ENCODE results near the gene TOP3B. TPM values are rescaled to one million over a fixed set of nuclear protein-coding genes. Genes with fewer than 3 reads are reported as not detected.
A peak's percentile ranks its signal among the peaks of the same experiment; 100 is the strongest.

The TOP3B gene
- total and polyA plus RNA-seq, 2 donors: 17.4 to 18.4 TPM

GRCh38 chr22:21951062-21951461, 31.5 kb downstream of the TOP3B start:
- H3K4me1 ChIP-seq (ENCODE audit: control insufficient read depth in 2 of 2, insufficient read depth in 2 of 2, low read length in 2 of 2): peaks cover 0 to 25% of the 10 kb centered on the region in 2 donors
- no peaks in the 10 kb centered on the region for H3K36me3 ChIP-seq (ENCODE audit: control insufficient read depth in 2 of 2, insufficient read depth in 2 of 2, low read length in 1 of 2)
- H3K27me3 ChIP-seq (ENCODE audit: control insufficient read depth in 2 of 2, insufficient read depth in 1 of 2, low read length in 1 of 2): no peaks in the 10 kb centered on the region
- H3K27ac ChIP-seq (ENCODE audit: low read depth in 1 of 2, low read length in 1 of 2): no peak overlapping the region
- no peak overlapping the region for H3K4me3 ChIP-seq (ENCODE audit: low read length in 2 of 2)
- H3K9me3 ChIP-seq (ENCODE audit: control insufficient read depth in 2 of 2, insufficient read depth in 1 of 2, low read length in 1 of 2): no peaks in the 10 kb centered on the region
- 97% methylated on average over 7 of the region's 7 CpGs for WGBS
- no peak for DNase-seq (ENCODE audit: low read depth in 6 of 9, low spot score in 9 of 9)

GRCh38 chr22:21949948-21950347, 32.6 kb downstream of the TOP3B start:
- Histone ChIP-seq H3K36me3 (ENCODE audit: control insufficient read depth in 2 of 2, insufficient read depth in 2 of 2, low read length in 1 of 2) (peaks cover 2 to 7% of the 10 kb centered on the region in 2 donors), H3K4me3 (ENCODE audit: low read length in 2 of 2) (no peak overlapping the region), H3K27me3 (ENCODE audit: control insufficient read depth in 2 of 2, insufficient read depth in 1 of 2, low read length in 1 of 2) (no peaks in the 10 kb centered on the region), H3K9me3 (ENCODE audit: control insufficient read depth in 2 of 2, insufficient read depth in 1 of 2, low read length in 1 of 2) (no peaks in the 10 kb centered on the region), H3K4me1 (ENCODE audit: control insufficient read depth in 2 of 2, insufficient read depth in 2 of 2, low read length in 2 of 2) (peaks cover 0 to 25% of the 10 kb centered on the region in 2 donors), H3K27ac (ENCODE audit: low read depth in 1 of 2, low read length in 1 of 2) (no peak overlapping the region)
- no peak for DNase-seq (ENCODE audit: low read depth in 6 of 9, low spot score in 9 of 9)
- 67% methylated on average over 1 of the region's 1 CpG for WGBS

- Histone ChIP-seq H3K4me3 (ENCODE audit: low read length in 2 of 2) (no peak overlapping the region), H3K9me3 (ENCODE audit: control insufficient read depth in 2 of 2, insufficient read depth in 1 of 2, low read length in 1 of 2) (no peaks in the 10 kb centered on the region), H3K27ac (ENCODE audit: low read depth in 1 of 2, low read length in 1 of 2) (no peak overlapping the region), H3K4me1 (ENCODE audit: control insufficient read depth in 2 of 2, insufficient read depth in 2 of 2, low read length in 2 of 2) (peaks cover 0 to 25% of the 10 kb centered on the region in 2 donors), H3K27me3 (ENCODE audit: control insufficient read depth in 2 of 2, insufficient read depth in 1 of 2, low read length in 1 of 2) (no peaks in the 10 kb centered on the region), H3K36me3 (ENCODE audit: control insufficient read depth in 2 of 2, insufficient read depth in 2 of 2, low read length in 1 of 2) (peaks cover 3 to 7% of the 10 kb centered on the region in 2 donors)
- DNase-seq (ENCODE audit: low read depth in 6 of 9, low spot score in 9 of 9): no peak
- WGBS: 84% methylated on average over 8 of the region's 8 CpGs
Measured at GRCh38 chr22:21949569-21949918, 33.0 kb downstream of the TOP3B start.

GRCh38 chr22:21948824-21949568, 33.6 kb downstream of the TOP3B start:
- no peak for DNase-seq (ENCODE audit: low read depth in 6 of 9, low spot score in 9 of 9)
- 91% methylated on average over 7 of the region's 7 CpGs for WGBS
- peaks cover 0 to 25% of the 10 kb centered on the region in 2 donors for H3K4me1 ChIP-seq (ENCODE audit: control insufficient read depth in 2 of 2, insufficient read depth in 2 of 2, low read length in 2 of 2)

GRCh38 chr22:21948390-21948789, 34.2 kb downstream of the TOP3B start:
- no peak overlapping the region for H3K4me3 ChIP-seq (ENCODE audit: low read length in 2 of 2)
- H3K9me3 ChIP-seq (ENCODE audit: control insufficient read depth in 2 of 2, insufficient read depth in 1 of 2, low read length in 1 of 2): no peaks in the 10 kb centered on the region
- WGBS: 88% methylated on average over 8 of the region's 8 CpGs
- no peak overlapping the region for H3K27ac ChIP-seq (ENCODE audit: low read depth in 1 of 2, low read length in 1 of 2)
- H3K4me1 ChIP-seq (ENCODE audit: control insufficient read depth in 2 of 2, insufficient read depth in 2 of 2, low read length in 2 of 2): peaks cover 0 to 25% of the 10 kb centered on the region in 2 donors
- DNase-seq (ENCODE audit: low read depth in 6 of 9, low spot score in 9 of 9): no peak
- H3K36me3 ChIP-seq (ENCODE audit: control insufficient read depth in 2 of 2, insufficient read depth in 2 of 2, low read length in 1 of 2): peaks cover 9% of the 10 kb centered on the region in 2 donors
- no peaks in the 10 kb centered on the region for H3K27me3 ChIP-seq (ENCODE audit: control insufficient read depth in 2 of 2, insufficient read depth in 1 of 2, low read length in 1 of 2)

More at GRCh38 chr22:21948824-21949568, 33.6 kb downstream of the TOP3B start:
- Histone ChIP-seq H3K4me3 (ENCODE audit: low read length in 2 of 2) (no peak overlapping the region), H3K27ac (ENCODE audit: low read depth in 1 of 2, low read length in 1 of 2) (no peak overlapping the region), H3K9me3 (ENCODE audit: control insufficient read depth in 2 of 2, insufficient read depth in 1 of 2, low read length in 1 of 2) (no peaks in the 10 kb centered on the region), H3K36me3 (ENCODE audit: control insufficient read depth in 2 of 2, insufficient read depth in 2 of 2, low read length in 1 of 2) (peaks cover 8 to 9% of the 10 kb centered on the region in 2 donors), H3K27me3 (ENCODE audit: control insufficient read depth in 2 of 2, insufficient read depth in 1 of 2, low read length in 1 of 2) (no peaks in the 10 kb centered on the region)

- H3K4me1 ChIP-seq (ENCODE audit: control insufficient read depth in 2 of 2, insufficient read depth in 2 of 2, low read length in 2 of 2): peaks cover 0 to 24% of the 10 kb centered on the region in 2 donors
- H3K4me3 ChIP-seq (ENCODE audit: low read length in 2 of 2): no peak overlapping the region
Measured at GRCh38 chr22:21947040-21948014, 35.3 kb downstream of the TOP3B start.

GRCh38 chr22:21946262-21946925, 36.2 kb downstream of the TOP3B start:
- Histone ChIP-seq H3K36me3 (ENCODE audit: control insufficient read depth in 2 of 2, insufficient read depth in 2 of 2, low read length in 1 of 2) (peaks cover 9% of the 10 kb centered on the region in 2 donors), H3K4me1 (ENCODE audit: control insufficient read depth in 2 of 2, insufficient read depth in 2 of 2, low read length in 2 of 2) (peaks cover 0 to 24% of the 10 kb centered on the region in 2 donors), H3K27ac (ENCODE audit: low read depth in 1 of 2, low read length in 1 of 2) (no peak overlapping the region), H3K4me3 (ENCODE audit: low read length in 2 of 2) (no peak overlapping the region), H3K9me3 (ENCODE audit: control insufficient read depth in 2 of 2, insufficient read depth in 1 of 2, low read length in 1 of 2) (no peaks in the 10 kb centered on the region), H3K27me3 (ENCODE audit: control insufficient read depth in 2 of 2, insufficient read depth in 1 of 2, low read length in 1 of 2) (no peaks in the 10 kb centered on the region)
- 94% methylated on average over 12 of the region's 12 CpGs for WGBS
- no peak for DNase-seq (ENCODE audit: low read depth in 6 of 9, low spot score in 9 of 9)

More at GRCh38 chr22:21947040-21948014, 35.3 kb downstream of the TOP3B start:
- WGBS: 88% methylated on average over 16 of the region's 16 CpGs
- no peaks in the 10 kb centered on the region for H3K27me3 ChIP-seq (ENCODE audit: control insufficient read depth in 2 of 2, insufficient read depth in 1 of 2, low read length in 1 of 2)
- H3K9me3 ChIP-seq (ENCODE audit: control insufficient read depth in 2 of 2, insufficient read depth in 1 of 2, low read length in 1 of 2): no peaks in the 10 kb centered on the region
- H3K36me3 ChIP-seq (ENCODE audit: control insufficient read depth in 2 of 2, insufficient read depth in 2 of 2, low read length in 1 of 2): peaks cover 9% of the 10 kb centered on the region in 2 donors
- H3K27ac ChIP-seq (ENCODE audit: low read depth in 1 of 2, low read length in 1 of 2): peak overlapping the region in 1 of 2 donors; percentile 42
- DNase-seq (ENCODE audit: low read depth in 6 of 9, low spot score in 9 of 9): no peak

GRCh38 chr22:21945453-21946261, 36.9 kb downstream of the TOP3B start:
- Histone ChIP-seq H3K4me1 (ENCODE audit: control insufficient read depth in 2 of 2, insufficient read depth in 2 of 2, low read length in 2 of 2) (peaks cover 0 to 25% of the 10 kb centered on the region in 2 donors), H3K36me3 (ENCODE audit: control insufficient read depth in 2 of 2, insufficient read depth in 2 of 2, low read length in 1 of 2) (peaks cover 9 to 13% of the 10 kb centered on the region in 2 donors), H3K27ac (ENCODE audit: low read depth in 1 of 2, low read length in 1 of 2) (no peak overlapping the region), H3K27me3 (ENCODE audit: control insufficient read depth in 2 of 2, insufficient read depth in 1 of 2, low read length in 1 of 2) (no peaks in the 10 kb centered on the region), H3K4me3 (ENCODE audit: low read length in 2 of 2) (no peak overlapping the region), H3K9me3 (ENCODE audit: control insufficient read depth in 2 of 2, insufficient read depth in 1 of 2, low read length in 1 of 2) (no peaks in the 10 kb centered on the region)
- no peak for DNase-seq (ENCODE audit: low read depth in 6 of 9, low spot score in 9 of 9)
- 98% methylated on average over 13 of the region's 13 CpGs for WGBS
